H1 (cell line): ENCODE measurements around the gene HEBP1. TPM values are rescaled to one million over a fixed set of nuclear protein-coding genes. Genes with fewer than 3 reads are reported as not detected.

Experiments used
- CTCF ChIA-PET: fragments of 300-600 bp; sonication (Branson Sonifier 250); formaldehyde crosslinking; loops from one replicate; lab custom pipeline; 2021; ENCODE audit not compliant: partially characterized antibody; lab: Charles Lee
- POLR2A ChIA-PET: fragments of 300-600 bp; sonication (Branson Sonifier 250); formaldehyde crosslinking; loops from one replicate; lab custom pipeline; 2021; ENCODE audit warnings: inconsistent platforms; ENCODE audit not compliant: partially characterized antibody; lab: Charles Lee
- DNase-seq, 2 experiments: peaks; one replicate each; pipeline versions ENCODE4 v3.0.0 to v3.0.0-alpha.2; 2010 to 2022; ENCODE audit warnings: low spot score in 2 of 2, low read depth in 1 of 2, mixed read lengths in 1 of 2
- FAIRE-seq: peaks from 2 replicates; lab custom pipeline; 2011; peaks lifted over from hg19 to GRCh38; lab: Jason Lieb, UNC
- H2AFZ ChIP-seq: 2 replicates; pipeline ENCODE4 v1.8.1; 2012; ENCODE audit warnings: low read length, inconsistent platforms
- H2AK5ac ChIP-seq: 2 replicates; pipeline ENCODE4 v1.6.1; 2013; ENCODE audit warnings: low read depth, low read length
- H2BK120ac ChIP-seq: replicated peaks from 2 replicates; pipeline ENCODE3; 2013; ENCODE audit warnings: low read depth, low read length, inconsistent platforms
- H2BK12ac ChIP-seq: 2 replicates; pipeline ENCODE4 v1.6.1; 2013; ENCODE audit warnings: low read depth, low read length
- H2BK15ac ChIP-seq: 2 replicates; pipeline ENCODE4 v1.6.1; 2013; ENCODE audit warnings: low read length
- H2BK20ac ChIP-seq: 2 replicates; pipeline ENCODE4 v1.6.1; 2013; ENCODE audit warnings: low read length
- H2BK5ac ChIP-seq: 2 replicates; pipeline ENCODE4 v1.6.1; 2013; ENCODE audit warnings: low read depth, low read length
- H3K14ac ChIP-seq: 2 replicates; pipeline ENCODE4 v1.6.1; 2013; ENCODE audit warnings: inconsistent platforms; ENCODE audit not compliant: insufficient read length
- H3K18ac ChIP-seq: 2 replicates; pipeline ENCODE4 v1.6.1; 2013; ENCODE audit warnings: low read length; ENCODE audit errors: extremely low read depth
- H3K23ac ChIP-seq: 2 replicates; pipeline ENCODE4 v1.6.1; 2013; ENCODE audit warnings: inconsistent platforms; ENCODE audit not compliant: insufficient read length
- H3K23me2 ChIP-seq: 2 replicates; pipeline ENCODE4 v1.6.1; 2013; ENCODE audit warnings: low read depth, low read length
- H3K27ac ChIP-seq: 2 replicates; pipeline ENCODE4 v1.6.1; 2011; ENCODE audit warnings: low read depth, low read length, inconsistent platforms
- H3K27me3 ChIP-seq, 4 experiments: replicated peaks in 1 of 4; 1 replicate in 1 of 4; 2 replicates in 3 of 4; pipeline versions ENCODE4 v1.6.1 to v1.8.1; 2011 to 2013; ENCODE audit warnings: low read length in 3 of 4, mild to moderate bottlenecking in 3 of 4, inconsistent platforms in 2 of 4, mixed read lengths in 2 of 4, moderate library complexity in 1 of 4; ENCODE audit not compliant: control insufficient read depth in 3 of 4, insufficient read depth in 3 of 4; ENCODE audit errors: extremely low read depth in 1 of 4
- H3K36me3 ChIP-seq, 4 experiments: 2 replicates each; pipeline versions ENCODE4 v1.6.1 to v1.8.1; 2011 to 2013; ENCODE audit warnings: mild to moderate bottlenecking in 4 of 4, low read length in 3 of 4, moderate library complexity in 2 of 4, control low read depth in 1 of 4, inconsistent platforms in 1 of 4; ENCODE audit not compliant: insufficient read depth in 4 of 4, control insufficient read depth in 2 of 4
- H3K4ac ChIP-seq: replicated peaks from 2 replicates; pipeline ENCODE3; 2013; ENCODE audit warnings: low read length, low read depth, mixed read lengths, inconsistent platforms; ENCODE audit not compliant: insufficient read length
- H3K4me1 ChIP-seq, 4 experiments: replicated peaks in 1 of 4; 1 replicate in 1 of 4; 2 replicates in 3 of 4; pipeline versions ENCODE4 v1.6.1 to v1.8.1; 2011 to 2013; ENCODE audit warnings: low read length in 3 of 4, inconsistent platforms in 2 of 4, mixed read lengths in 1 of 4; ENCODE audit not compliant: insufficient read depth in 4 of 4, control insufficient read depth in 3 of 4
- H3K4me2 ChIP-seq, 2 experiments: 2 replicates each; pipeline versions ENCODE4 v1.6.1 to v1.8.1; 2011 to 2013; ENCODE audit warnings: low read depth in 2 of 2, low read length in 2 of 2, control low read depth in 1 of 2, inconsistent platforms in 1 of 2, mild to moderate bottlenecking in 1 of 2; ENCODE audit not compliant: insufficient read depth in 1 of 2
- H3K4me3 ChIP-seq, 4 experiments: fragments of 200-600, 300-600 bp in 1 of 4; sonication (generic), shearing (Covaris generic), sonication (Bioruptor Twin) in 1 of 4; 2 replicates each; pipeline versions ENCODE4 v1.5.1 to v1.8.1; 2011 to 2016; ENCODE audit warnings: low read length in 4 of 4, low read depth in 3 of 4, control low read depth in 2 of 4, inconsistent platforms in 2 of 4, mild to moderate bottlenecking in 2 of 4, mixed read lengths in 1 of 4, moderate library complexity in 1 of 4; ENCODE audit not compliant: insufficient read depth in 2 of 4; ENCODE audit errors: extremely low read depth in 1 of 4
- H3K56ac ChIP-seq: replicated peaks from 2 replicates; pipeline ENCODE3; 2013; ENCODE audit warnings: low read depth, mild to moderate bottlenecking, mixed read lengths, low read length, inconsistent platforms; ENCODE audit not compliant: insufficient read length
- H3K79me1 ChIP-seq: 2 replicates; pipeline ENCODE4 v1.6.1; 2013; ENCODE audit warnings: low read depth, low read length, control low read depth
- H3K79me2 ChIP-seq, 2 experiments: 2 replicates each; pipeline versions ENCODE4 v1.6.1 to v1.8.1; 2012 to 2013; ENCODE audit warnings: low read length in 2 of 2, mild to moderate bottlenecking in 2 of 2, inconsistent platforms in 1 of 2; ENCODE audit not compliant: insufficient read depth in 2 of 2, control insufficient read depth in 1 of 2
- H3K9ac ChIP-seq, 4 experiments: replicated peaks in 1 of 4; 1 replicate in 1 of 4; 2 replicates in 3 of 4; pipeline versions ENCODE4 v1.6.1 to v1.8.1; 2011 to 2013; ENCODE audit warnings: low read depth in 3 of 4, low read length in 3 of 4, control low read depth in 2 of 4, mild to moderate bottlenecking in 2 of 4, moderate library complexity in 2 of 4, inconsistent platforms in 1 of 4; ENCODE audit errors: extremely low read depth in 1 of 4
- H3K9me3 ChIP-seq, 2 experiments: 2 replicates each; pipeline versions ENCODE4 v1.6.1 to v1.8.1; 2012 to 2013; ENCODE audit warnings: mild to moderate bottlenecking in 2 of 2, moderate library complexity in 2 of 2, control low read depth in 1 of 2, inconsistent platforms in 1 of 2, low read depth in 1 of 2, low read length in 1 of 2, mixed read lengths in 1 of 2; ENCODE audit not compliant: insufficient read depth in 2 of 2
- H4K20me1 ChIP-seq, 2 experiments: replicated peaks in 1 of 2; 2 replicates each; pipeline versions ENCODE3 to v1.8.1; 2011 to 2013; ENCODE audit warnings: inconsistent platforms in 2 of 2, low read length in 2 of 2, mild to moderate bottlenecking in 1 of 2; ENCODE audit not compliant: insufficient read depth in 2 of 2, control insufficient read depth in 1 of 2
- H4K5ac ChIP-seq: 2 replicates; pipeline ENCODE4 v1.6.1; 2013; ENCODE audit warnings: low read length, low read depth, mixed read lengths, inconsistent platforms; ENCODE audit not compliant: insufficient read length
- H4K8ac ChIP-seq: 2 replicates; pipeline ENCODE4 v1.8.0; 2013; ENCODE audit warnings: mild to moderate bottlenecking, moderate library complexity, low read length, inconsistent platforms; ENCODE audit not compliant: insufficient read depth; ENCODE audit errors: extremely low read depth
- H4K91ac ChIP-seq: replicated peaks from 2 replicates; pipeline ENCODE3; 2013; ENCODE audit warnings: low read length, mixed read lengths, inconsistent platforms; ENCODE audit not compliant: insufficient read length
- WGBS, 2 experiments: shearing (Covaris generic) in 1 of 2; methylation state at CpG; one replicate each; pipeline versions ENCODE4 v1.1.6 to v1.1.7; 2013 to 2015; ENCODE audit warnings: low lambda C conversion rate in 2 of 2, mixed read lengths in 2 of 2, inconsistent platforms in 1 of 2, low coverage in 1 of 2, missing lambda C conversion rate in 1 of 2; ENCODE audit not compliant: insufficient replicate concordance in 2 of 2, insufficient coverage in 1 of 2, insufficient read length in 1 of 2; ENCODE audit errors: extremely low coverage in 1 of 2, missing lambda C conversion rate in 1 of 2; 5-methylcytosine and 5-hydroxymethylcytosine counted together
- polyA plus RNA-seq, 7 experiments: library from polyadenylated mRNA; depleted of rRNA in 3 of 7; stranded (reverse) in 5 of 7; unstranded in 2 of 7; fragments of >200 nt in 5 of 7; fragments of 200-250 nt in 2 of 7; gene quantifications; 1 replicate in 5 of 7; 2 replicates in 1 of 7; 4 replicates in 1 of 7; pipeline versions ENCODE4 v1.2.1 to v1.2.3, GENCODE V29; 2011 to 2013; ENCODE audit warnings: missing spikeins in 2 of 7, mixed read lengths in 2 of 7
- total RNA-seq: library from RNA; stranded (reverse); fragmentation: NEBNext Ultra II Directional; extraction: Animal tissue kit (Norgen Biotek cat#: 25700); gene quantifications from 2 replicates; pipeline ENCODE4 v1.2.1, GENCODE V29; 2021
- TF ChIP-seq, protein P1 (sequence below): IDR thresholded peaks from 2 replicates; pipeline ENCODE4 v1.6.1; 2012; ENCODE audit warnings: low read length, inconsistent platforms

HEBP1 gene
- total and polyA plus RNA-seq, 2 of the 8 experiments (the other 6 are each of a cell fraction or from before 2014, with no cell fraction given), result 30.8 to 56.1 TPM

- Histone ChIP-seq H2AK5ac (no peak overlapping the region), H3K4me3 (no peak overlapping the region), H3K14ac (no peak overlapping the region), H3K36me3 (no peaks in the 10 kb centered on the region), H3K4me1 (peaks cover 2 to 6% (median 5%) of the 10 kb centered on the region in 4 experiments; a peak in 5 of 7 replicates), H3K56ac (no peak overlapping the region), H4K5ac (no peak overlapping the region), H3K79me1 (no peaks in the 10 kb centered on the region), H3K9ac (no peak overlapping the region), H2BK20ac (no peak overlapping the region), H4K91ac (no peak overlapping the region), H2BK15ac (no peak overlapping the region), H2BK5ac (no peak overlapping the region), H4K8ac (no peak overlapping the region), H2BK12ac (no peak overlapping the region), H3K23me2 (no peaks in the 10 kb centered on the region), H3K23ac (no peak overlapping the region), H2BK120ac (no peak overlapping the region), H3K4me2 (no peak overlapping the region), H3K27me3 (no peaks in the 10 kb centered on the region), H4K20me1 (no peaks in the 10 kb centered on the region), H3K9me3 (no peaks in the 10 kb centered on the region), H3K79me2 (no peaks in the 10 kb centered on the region), H3K4ac (no peak overlapping the region), H3K27ac (no peak overlapping the region), H3K18ac (no peak overlapping the region), H2AFZ (no peak overlapping the region)
- POLR2A ChIA-PET, result no interaction called here
- CTCF ChIA-PET, result interaction anchor here (0.9 to 2.8 kb wide), 5 partner anchors 8 to 181 kb away, joined by 3 to 9 read pairs (median 4); partner anchors contain the start of gene FAM234B
- 92% methylated on average over 2 of the region's 2 CpGs; no CpG with 5 or more reads in 1 of the 2 experiments for WGBS, 2 experiments
- no peak for DNase-seq
- no peak for FAIRE-seq
- TF ChIP-seq, protein P1, sequence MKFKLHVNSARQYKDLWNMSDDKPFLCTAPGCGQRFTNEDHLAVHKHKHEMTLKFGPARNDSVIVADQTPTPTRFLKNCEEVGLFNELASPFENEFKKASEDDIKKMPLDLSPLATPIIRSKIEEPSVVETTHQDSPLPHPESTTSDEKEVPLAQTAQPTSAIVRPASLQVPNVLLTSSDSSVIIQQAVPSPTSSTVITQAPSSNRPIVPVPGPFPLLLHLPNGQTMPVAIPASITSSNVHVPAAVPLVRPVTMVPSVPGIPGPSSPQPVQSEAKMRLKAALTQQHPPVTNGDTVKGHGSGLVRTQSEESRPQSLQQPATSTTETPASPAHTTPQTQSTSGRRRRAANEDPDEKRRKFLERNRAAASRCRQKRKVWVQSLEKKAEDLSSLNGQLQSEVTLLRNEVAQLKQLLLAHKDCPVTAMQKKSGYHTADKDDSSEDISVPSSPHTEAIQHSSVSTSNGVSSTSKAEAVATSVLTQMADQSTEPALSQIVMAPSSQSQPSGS, result no peak
Measured at GRCh38 chr12:13027032-13027431, 27.0 kb upstream of the HEBP1 start.
